Endothelial cell of umbilical vein (primary cell): Measurements from ENCODE around the gene SENP5. TPM values are rescaled to one million over a fixed set of nuclear protein-coding genes. Genes with fewer than 3 reads are reported as not detected.

ENCODE experiments used
- BruUV-seq: library from RNA; stranded (reverse); fragments of 400-500 nt; replicated peaks from 2 replicates; lab custom pipeline; 2021; lab: Mats Ljungman, UMichigan
- CTCF ChIA-PET: fragments of 300-600, 350-600 bp; sonication (Branson Sonifier 250); formaldehyde crosslinking; loops from one replicate; lab custom pipeline; 2021; ENCODE audit warnings: antibody characterized with exemption, inconsistent platforms; lab: Charles Lee
- POLR2A ChIA-PET: fragments of 300-600, 350-600 bp; sonication (Branson Sonifier 250); formaldehyde crosslinking; loops from one replicate; lab custom pipeline; 2021; ENCODE audit warnings: antibody characterized with exemption, inconsistent platforms; lab: Charles Lee
- DNase-seq: peaks from one replicate; pipeline ENCODE4 v3.0.0-alpha.2; 2011; ENCODE audit warnings: low read depth, low spot score
- FAIRE-seq: peaks from 2 replicates; lab custom pipeline; 2011; peaks lifted over from hg19 to GRCh38; lab: Jason Lieb, UNC
- H2AFZ ChIP-seq: 2 replicates; pipeline ENCODE4 v1.6.0; 2012; ENCODE audit warnings: low read depth, low read length, control low read depth, inconsistent platforms
- H3K27ac ChIP-seq: 2 replicates; pipeline ENCODE4 v1.5.1; 2011; ENCODE audit warnings: low read depth, mild to moderate bottlenecking, control low read depth, low read length, moderate library complexity; ENCODE audit not compliant: insufficient read depth
- H3K27me3 ChIP-seq, 2 experiments: 2 replicates each; pipeline versions ENCODE4 v1.6.0 to v1.6.1; 2011; ENCODE audit warnings: low read length in 2 of 2, mixed read lengths in 1 of 2; ENCODE audit not compliant: control insufficient read depth in 2 of 2, insufficient read depth in 2 of 2
- H3K36me3 ChIP-seq, 2 experiments: 2 replicates in 1 of 2; 3 replicates in 1 of 2; pipeline ENCODE4 v1.5.1; 2011; ENCODE audit warnings: low read length in 2 of 2, mild to moderate bottlenecking in 1 of 2, moderate library complexity in 1 of 2; ENCODE audit not compliant: control insufficient read depth in 2 of 2, insufficient read depth in 2 of 2; ENCODE audit errors: extremely low read depth in 1 of 2
- H3K4me1 ChIP-seq: 3 replicates; pipeline ENCODE4 v1.5.1; 2011; ENCODE audit warnings: mild to moderate bottlenecking, low read length; ENCODE audit not compliant: control insufficient read depth, insufficient read depth; ENCODE audit errors: extremely low read depth
- H3K4me2 ChIP-seq: 2 replicates; pipeline ENCODE4 v1.6.1; 2011; ENCODE audit warnings: low read length, control low read depth, mixed read lengths; ENCODE audit not compliant: insufficient read depth
- H3K4me3 ChIP-seq, 3 experiments: fragments of 200-600 bp in 1 of 3; sonication (generic), shearing (Covaris generic) in 1 of 3; replicated peaks in 1 of 3; 2 replicates each; pipeline ENCODE4 v1.5.1; 2011 to 2016; ENCODE audit warnings: control low read depth in 3 of 3, low read length in 3 of 3, mild to moderate bottlenecking in 2 of 3, inconsistent platforms in 1 of 3, low read depth in 1 of 3, moderate library complexity in 1 of 3; ENCODE audit not compliant: insufficient read depth in 1 of 3
- H3K79me2 ChIP-seq: 2 replicates; pipeline ENCODE4 v1.6.0; 2012; ENCODE audit warnings: low read length, inconsistent platforms; ENCODE audit not compliant: control insufficient read depth, insufficient read depth
- H3K9ac ChIP-seq: replicated peaks from 2 replicates; pipeline ENCODE3; 2011; ENCODE audit warnings: low read length, control low read depth; ENCODE audit not compliant: insufficient read depth; ENCODE audit errors: extremely low read depth
- H3K9me1 ChIP-seq: replicated peaks from 3 replicates; pipeline ENCODE4 v1.6.0; 2011; ENCODE audit warnings: mild to moderate bottlenecking, low read length; ENCODE audit not compliant: control insufficient read depth, insufficient read depth; ENCODE audit errors: extremely low read depth
- H3K9me3 ChIP-seq: replicated peaks from 2 replicates; pipeline ENCODE4 v1.5.1; 2012; ENCODE audit warnings: low read length, inconsistent platforms; ENCODE audit not compliant: control insufficient read depth, insufficient read depth
- H4K20me1 ChIP-seq: replicated peaks from 2 replicates; pipeline ENCODE3; 2011; ENCODE audit warnings: mild to moderate bottlenecking, low read length; ENCODE audit not compliant: control insufficient read depth, insufficient read depth; ENCODE audit errors: extremely low read depth
- EZH2 ChIP-seq: IDR thresholded peaks from 2 replicates; pipeline ENCODE4 v1.6.1; 2012; ENCODE audit warnings: borderline replicate concordance, low read depth, mild to moderate bottlenecking, moderate library complexity, low read length, inconsistent platforms; ENCODE audit not compliant: severe bottlenecking
- FOS ChIP-seq: IDR thresholded peaks from 2 replicates; pipeline ENCODE4 v1.6.1; 2011; ENCODE audit warnings: mild to moderate bottlenecking, low read length, moderate library complexity, borderline replicate concordance; ENCODE audit not compliant: insufficient read depth
- GATA2 ChIP-seq: IDR thresholded peaks from 2 replicates; pipeline ENCODE4 v1.7.0; 2011; ENCODE audit warnings: low read depth, mild to moderate bottlenecking, moderate library complexity, mixed read lengths, low read length; ENCODE audit not compliant: insufficient read length, insufficient read depth
- JUN ChIP-seq: IDR thresholded peaks from 2 replicates; pipeline ENCODE4 v1.6.1; 2011; ENCODE audit warnings: borderline replicate concordance, low read depth; ENCODE audit not compliant: insufficient read length, insufficient read depth
- POLR2A ChIP-seq: IDR thresholded peaks from 2 replicates; pipeline ENCODE4 v1.6.1; 2012; ENCODE audit warnings: low read depth, mild to moderate bottlenecking, control low read depth, low read length
- POLR2AphosphoS5 ChIP-seq: IDR thresholded peaks from 2 replicates; pipeline ENCODE4 v1.6.1; 2012; ENCODE audit warnings: low read depth, mild to moderate bottlenecking, control low read depth, low read length, moderate library complexity; ENCODE audit not compliant: insufficient read depth
- dilution Hi-C: fragments of 300-500 bp; cut with MboI; formaldehyde crosslinking; loops from one replicate; pipeline ENCODE4 v1.15.0; 2019; ENCODE audit warnings: low sequenced_read_pairs; ENCODE audit not compliant: extremely low pct_ligation_motif_present
- intact Hi-C: fragments of 100-400 bp; cut with micrococcal nuclease; formaldehyde crosslinking; loops from one replicate; pipeline ENCODE4 v1.10.0; 2022
- polyA plus RNA-seq, 4 experiments: library from polyadenylated mRNA; depleted of rRNA in 3 of 4; stranded (reverse) in 3 of 4; unstranded in 1 of 4; fragments of >200 nt; gene quantifications; 2 replicates each; pipeline versions ENCODE4 v1.2.1 to v1.2.3, GENCODE V29; 2011 to 2012; ENCODE audit warnings: missing spikeins in 1 of 4
- total RNA-seq: library from RNA; stranded (reverse); gene quantifications from 2 replicates; pipeline ENCODE4 v1.2.3, GENCODE V29; 2021
- TF ChIP-seq, protein P1 (sequence below), 2 donors: IDR thresholded peaks; 1 replicate in 1 of 2; 2 replicates in 1 of 2; pipeline ENCODE4 v1.5.1; 2011; ENCODE audit warnings: low read length in 2 of 2, mild to moderate bottlenecking in 2 of 2, moderate library complexity in 2 of 2, control low read depth in 1 of 2, inconsistent platforms in 1 of 2, low read depth in 1 of 2; ENCODE audit not compliant: insufficient read depth in 1 of 2; ENCODE audit errors: extremely low read depth in 1 of 2
- TF ChIP-seq, protein P2 (sequence below): IDR thresholded peaks from 2 replicates; pipeline ENCODE4 v1.6.1; 2011; ENCODE audit not compliant: insufficient read depth, insufficient read length

Gene SENP5
- total and polyA plus RNA-seq, 2 donors (not counting 3 experiments of a cell fraction or from before 2014, with no cell fraction given), result 7.9 to 33.5 TPM

DNA sequence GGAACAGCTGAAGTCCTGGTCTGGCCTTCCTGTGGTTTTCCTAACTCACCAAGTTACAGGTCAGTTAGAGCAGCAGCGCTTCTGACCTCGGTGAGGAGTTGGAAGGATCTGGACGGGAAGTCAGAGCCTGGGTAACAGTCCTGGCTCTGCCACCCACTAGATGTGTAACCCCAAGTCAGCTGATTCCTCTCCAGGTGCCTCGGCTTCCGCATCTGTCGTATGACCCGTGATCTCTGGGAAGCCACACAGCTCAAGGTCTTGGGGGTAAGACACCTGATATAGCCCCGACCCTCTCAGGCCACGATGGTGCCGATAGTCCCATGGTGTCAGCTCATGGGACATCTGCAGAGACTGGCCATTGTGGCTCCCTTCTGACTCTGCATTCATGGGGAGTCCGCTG lies 109.2 kb downstream of the SENP5 start:
- dilution Hi-C loops (no loop called here), intact Hi-C loops (no loop called here)
- Histone ChIP-seq H3K4me3 (no peak overlapping the region), H3K9me3 (no peaks in the 10 kb centered on the region), H3K9me1 (no peaks in the 10 kb centered on the region), H3K4me2 (no peak overlapping the region), H3K36me3 (no peaks in the 10 kb centered on the region), H3K79me2 (no peaks in the 10 kb centered on the region), H4K20me1 (no peaks in the 10 kb centered on the region), H3K4me1 (no peaks in the 10 kb centered on the region), H3K27ac (no peak overlapping the region), H3K9ac (no peak overlapping the region), H3K27me3 (no peaks in the 10 kb centered on the region), H2AFZ (no peak overlapping the region)
- CTCF ChIA-PET, result no interaction called here
- DNase-seq (no peak), FAIRE-seq (no peak)
- no TSS peak for BruUV-seq
- TF ChIP-seq FOS (no peak), JUN (no peak), GATA2 (no peak), EZH2 (no peak), POLR2AphosphoS5 (no peak), POLR2A (no peak)
- TF ChIP-seq, protein P1, sequence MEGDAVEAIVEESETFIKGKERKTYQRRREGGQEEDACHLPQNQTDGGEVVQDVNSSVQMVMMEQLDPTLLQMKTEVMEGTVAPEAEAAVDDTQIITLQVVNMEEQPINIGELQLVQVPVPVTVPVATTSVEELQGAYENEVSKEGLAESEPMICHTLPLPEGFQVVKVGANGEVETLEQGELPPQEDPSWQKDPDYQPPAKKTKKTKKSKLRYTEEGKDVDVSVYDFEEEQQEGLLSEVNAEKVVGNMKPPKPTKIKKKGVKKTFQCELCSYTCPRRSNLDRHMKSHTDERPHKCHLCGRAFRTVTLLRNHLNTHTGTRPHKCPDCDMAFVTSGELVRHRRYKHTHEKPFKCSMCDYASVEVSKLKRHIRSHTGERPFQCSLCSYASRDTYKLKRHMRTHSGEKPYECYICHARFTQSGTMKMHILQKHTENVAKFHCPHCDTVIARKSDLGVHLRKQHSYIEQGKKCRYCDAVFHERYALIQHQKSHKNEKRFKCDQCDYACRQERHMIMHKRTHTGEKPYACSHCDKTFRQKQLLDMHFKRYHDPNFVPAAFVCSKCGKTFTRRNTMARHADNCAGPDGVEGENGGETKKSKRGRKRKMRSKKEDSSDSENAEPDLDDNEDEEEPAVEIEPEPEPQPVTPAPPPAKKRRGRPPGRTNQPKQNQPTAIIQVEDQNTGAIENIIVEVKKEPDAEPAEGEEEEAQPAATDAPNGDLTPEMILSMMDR (IDR thresholded peaks at IDR 0.05; ENCODE audit: extremely low read depth in 1 of 2, insufficient read depth in 1 of 2, low read depth in 1 of 2, low read length in 2 of 2), result no peak
- TF ChIP-seq, protein P2, sequence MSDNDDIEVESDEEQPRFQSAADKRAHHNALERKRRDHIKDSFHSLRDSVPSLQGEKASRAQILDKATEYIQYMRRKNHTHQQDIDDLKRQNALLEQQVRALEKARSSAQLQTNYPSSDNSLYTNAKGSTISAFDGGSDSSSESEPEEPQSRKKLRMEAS, result no peak
- POLR2A ChIA-PET, result no interaction called here
